Cerebellar nuclear complex (tissue), 1 donor: ENCODE measurements around the gene RNASE7.

Experiments used
- DNase-seq, 2 experiments: peaks; one replicate each; lab custom pipeline; 2025; lab: John Stamatoyannopoulos, UW

RNASE7 gene

GRCh38 chr14:21068521-21069387 lies 26.6 kb downstream of the RNASE7 start:
- DNase-seq = peak in 1 of 2 experiments; percentile 47

- no peak for DNase-seq
Observed at GRCh38 chr14:21069388-21070082, 27.4 kb downstream of the RNASE7 start.

- DNase-seq = peak in 1 of 2 experiments; percentile 19
Observed at GRCh38 chr14:21070083-21070609, 28.0 kb downstream of the RNASE7 start, which contains the start of gene ARHGEF40. Gene ARHGEF40 (plus strand): TSS chr14:21070304. CDS start chr14:21070397, 93 bp downstream.

- no peak for DNase-seq
Observed at GRCh38 chr14:21070610-21071224, 28.6 kb downstream of the RNASE7 start.

GRCh38 chr14:21071225-21072030 lies 29.3 kb downstream of the RNASE7 start:
- no peak for DNase-seq

- no peak for DNase-seq
Observed at GRCh38 chr14:21072031-21072473, 29.9 kb downstream of the RNASE7 start.

GRCh38 chr14:21072781-21073339 lies 30.7 kb downstream of the RNASE7 start:
- no peak for DNase-seq

GRCh38 chr14:21073921-21074320 lies 31.8 kb downstream of the RNASE7 start:
- no peak for DNase-seq

GRCh38 chr14:21074398-21075272 lies 32.5 kb downstream of the RNASE7 start:
- no peak for DNase-seq

- DNase-seq = no peak
Observed at GRCh38 chr14:21075719-21076437, 33.7 kb downstream of the RNASE7 start.

GRCh38 chr14:21077672-21078071 lies 35.5 kb downstream of the RNASE7 start:
- DNase-seq = no peak

GRCh38 chr14:21078287-21078686 lies 36.1 kb downstream of the RNASE7 start:
- no peak for DNase-seq

- no peak for DNase-seq
Observed at GRCh38 chr14:21078726-21079125, 36.6 kb downstream of the RNASE7 start.

- no peak for DNase-seq
Observed at GRCh38 chr14:21081521-21082142, 39.5 kb downstream of the RNASE7 start.

- DNase-seq = no peak
Observed at GRCh38 chr14:21083565-21084325, 41.6 kb downstream of the RNASE7 start.

GRCh38 chr14:21084396-21084795 lies 42.2 kb downstream of the RNASE7 start:
- DNase-seq = no peak

GRCh38 chr14:21084998-21085853 lies 43.1 kb downstream of the RNASE7 start:
- no peak for DNase-seq
